8988T (cell line): ENCODE data around the gene KRTAP6-3.

Experiments used
- DNase-seq: peaks from one replicate; pipeline ENCODE4 v3.0.0; 2011

KRTAP6-3 gene

GRCh38 chr21:30628109-30628508 lies 35.9 kb downstream of the KRTAP6-3 start:
- no peak for DNase-seq

DNA sequence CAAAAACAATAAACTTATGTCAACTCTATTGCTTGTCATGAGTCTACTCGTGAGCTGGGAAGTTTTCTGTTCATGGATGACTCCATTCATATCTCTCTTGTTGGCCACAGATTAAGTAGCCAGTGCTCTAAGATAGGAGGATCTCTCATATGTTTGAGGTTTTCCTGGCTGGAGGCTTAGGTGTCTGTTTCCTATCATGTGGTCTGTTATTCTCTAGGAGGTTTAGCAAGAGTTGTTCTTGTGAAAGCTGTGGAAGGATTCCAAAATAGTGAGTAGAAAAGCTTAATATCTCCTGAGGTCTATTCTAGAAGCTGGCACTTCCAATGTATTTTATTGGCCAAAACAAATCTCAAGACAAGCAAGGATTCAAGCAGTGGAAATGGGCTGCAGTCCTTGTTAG lies 37.0 kb downstream of the KRTAP6-3 start:
- no peak for DNase-seq

DNA sequence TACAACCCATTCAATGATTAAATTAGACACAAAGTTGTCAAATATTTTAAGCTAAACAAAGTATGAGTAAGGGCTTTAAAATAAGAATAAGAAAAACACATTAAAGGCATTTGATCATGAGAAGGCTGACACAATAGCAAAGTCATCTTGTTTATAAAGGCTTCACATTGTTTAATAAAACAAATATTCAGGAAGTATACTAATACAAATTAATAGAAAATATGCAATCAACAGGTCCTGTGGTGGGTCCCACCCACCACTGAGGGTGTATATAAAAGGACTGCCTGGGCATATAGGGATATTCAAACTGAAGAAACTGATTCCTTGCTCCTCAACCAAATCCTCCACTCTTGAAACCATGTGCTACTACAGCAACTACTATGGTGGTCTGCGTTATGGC lies 42.7 kb downstream of the KRTAP6-3 start, which contains the start of gene KRTAP20-2:
Gene KRTAP20-2, plus strand, starts transcription at position 301 of the 400 bp plus-strand sequence. Its CDS starts 58 bp downstream, at position 359.
- DNase-seq = no peak

DNA sequence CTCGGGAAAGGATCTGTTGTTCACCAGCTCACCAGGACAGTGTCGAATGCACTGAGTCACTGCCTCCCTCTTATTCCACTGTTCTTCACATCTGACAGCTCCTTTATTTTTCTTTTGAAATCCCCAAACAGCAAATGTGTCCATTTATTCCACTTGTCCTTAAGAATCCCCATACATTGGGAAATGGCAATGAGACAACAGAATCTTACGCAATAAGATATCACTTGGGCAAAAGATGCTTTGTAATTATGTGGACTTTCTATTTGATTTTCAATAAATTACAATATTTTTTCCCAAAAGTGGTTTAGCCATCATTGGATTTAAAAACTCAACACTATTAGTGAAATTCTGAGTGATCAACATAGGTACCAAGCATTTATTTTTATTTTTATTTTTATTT lies 46.4 kb downstream of the KRTAP6-3 start:
- DNase-seq = no peak

- DNase-seq = no peak
These were observed 50.3 kb downstream of the KRTAP6-3 start, which contains the start of gene KRTAP20-3 for GRCh38 chr21:30642564-30642963. TSS of gene KRTAP20-3 (plus strand) at chr21:30642864.
